Kidney (tissue), 14 donors: ENCODE results near the gene TEAD1. TPM values are rescaled to one million over a fixed set of nuclear protein-coding genes. Genes with fewer than 3 reads are reported as not detected.
A peak's percentile ranks its signal among the peaks of the same experiment; 100 is the strongest.

Experiments
- DNase-seq, 5 donors: peaks; one replicate each; pipeline ENCODE4 v3.0.0-alpha.2; 2013 to 2020
- FAIRE-seq: peaks from 2 replicates; lab custom pipeline; 2012; peaks lifted over from hg19 to GRCh38; lab: Jason Lieb, UNC
- H3K27ac ChIP-seq, 2 donors: one replicate each; pipeline ENCODE4 v1.7.0; 2013; ENCODE audit warnings: low read depth in 2 of 2, low read length in 2 of 2, inconsistent platforms in 1 of 2
- H3K27me3 ChIP-seq: one replicate; pipeline ENCODE4 v1.7.1; 2013; ENCODE audit warnings: low read length, inconsistent platforms; ENCODE audit not compliant: control insufficient read depth, insufficient read depth
- H3K36me3 ChIP-seq, 3 donors: one replicate each; pipeline versions ENCODE4 v1.7.0 to v1.7.1; 2013; ENCODE audit warnings: low read length in 3 of 3, control low read depth in 1 of 3, inconsistent platforms in 1 of 3; ENCODE audit not compliant: insufficient read depth in 3 of 3, control insufficient read depth in 2 of 3
- H3K4me1 ChIP-seq, 3 donors: one replicate each; pipeline versions ENCODE4 v1.7.0 to v1.7.1; 2013; ENCODE audit warnings: low read length in 3 of 3, inconsistent platforms in 1 of 3, low read depth in 1 of 3; ENCODE audit not compliant: control insufficient read depth in 2 of 3, insufficient read depth in 2 of 3
- H3K4me3 ChIP-seq, 3 donors: one replicate each; pipeline versions ENCODE4 v1.7.0 to v1.8.1; 2013; ENCODE audit warnings: low read length in 3 of 3, control low read depth in 1 of 3, inconsistent platforms in 1 of 3
- H3K9ac ChIP-seq, 3 donors: one replicate each; pipeline versions ENCODE4 v1.7.0 to v1.7.1; 2013; ENCODE audit warnings: low read length in 3 of 3, control low read depth in 1 of 3, inconsistent platforms in 1 of 3
- H3K9me3 ChIP-seq, 3 donors: one replicate each; pipeline versions ENCODE4 v1.7.0 to v1.7.1; 2013; ENCODE audit warnings: low read length in 3 of 3, control low read depth in 1 of 3, inconsistent platforms in 1 of 3; ENCODE audit not compliant: control insufficient read depth in 2 of 3, insufficient read depth in 1 of 3
- intact Hi-C: fragments of 100-400 bp; cut with DNase I; formaldehyde crosslinking; loops from one replicate; pipeline ENCODE4 v1.11.1; 2022
- polyA plus RNA-seq: library from polyadenylated mRNA; stranded (reverse); fragments of 350-450 nt; fragmentation: Illumina TruSeq; extraction: RNeasy Lipid Tissue Mini Kit (QIAGEN cat#74804); gene quantifications from one replicate; pipeline ENCODE4 v1.2.3, GENCODE V29; 2014; ENCODE audit warnings: low read depth, low replicate concordance; ENCODE audit not compliant: insufficient read depth
- total RNA-seq: library from RNA; stranded (reverse); fragmentation: NEBNext Ultra II Directional; extraction: Animal tissue kit (Norgen Biotek cat#: 25700); gene quantifications from one replicate; pipeline ENCODE4 v1.2.1, GENCODE V29; 2021
- TF ChIP-seq, protein P1 (sequence below): IDR thresholded peaks from 3 replicates; pipeline ENCODE4 v1.5.1; 2012; ENCODE audit warnings: mild to moderate bottlenecking, moderate library complexity, borderline replicate concordance; ENCODE audit not compliant: insufficient read depth; ENCODE audit errors: extremely low read depth
- donor health status: control.
- donor health status: control.
- donor health status: control.
- donor health status: control.
- donor health status: control.
- donor health status: DM: yes; HTN: yes; CAD: no.
- donor health status: Normal renal cell carcinoma (clear cell type).

The TEAD1 gene
- total and polyA plus RNA-seq, 2 donors from 2014 or later: 7.6 to 77.2 TPM

DNA sequence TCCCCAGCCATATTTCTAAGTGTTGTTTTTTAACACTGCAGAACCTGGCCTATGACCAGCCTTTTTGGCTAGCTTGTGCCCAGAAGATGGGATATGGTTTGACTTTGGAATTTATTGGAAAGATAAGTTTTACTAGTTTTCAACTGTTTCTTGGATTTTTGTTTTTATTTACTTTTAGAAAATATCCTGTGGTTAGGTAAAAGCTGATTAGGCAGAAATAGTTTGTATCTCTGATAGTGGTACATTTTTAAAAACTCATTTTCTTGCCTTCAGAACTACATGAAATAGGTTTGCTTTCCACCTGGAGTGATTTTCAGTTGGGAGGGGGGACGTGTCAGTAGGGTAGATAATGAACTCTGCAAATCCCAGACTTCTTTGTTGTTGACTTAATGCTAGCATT is 243.6 kb downstream of the TEAD1 start:
- H3K27ac ChIP-seq: no peak overlapping the region
- FAIRE-seq: no peak
- no peak overlapping the region for H3K9ac ChIP-seq

DNA sequence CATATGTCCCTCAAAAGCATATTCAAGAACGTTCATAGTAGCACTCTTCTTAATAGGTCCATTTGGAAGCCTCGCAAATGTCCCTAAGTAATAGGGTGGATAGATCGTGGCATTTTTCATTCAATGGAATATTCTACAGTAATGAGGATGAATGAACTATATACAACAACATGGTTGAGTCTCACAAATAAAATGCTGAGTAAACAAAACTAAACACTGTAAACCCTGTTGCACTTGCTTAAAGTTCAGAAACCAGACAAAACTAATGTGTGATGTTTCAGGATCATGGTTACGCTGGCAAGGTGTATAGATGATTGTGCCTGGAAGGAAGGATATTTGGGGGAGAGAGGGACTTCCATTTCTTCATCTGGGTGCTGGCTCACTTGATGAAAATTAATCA is 244.4 kb downstream of the TEAD1 start:
- TF ChIP-seq, protein P1, sequence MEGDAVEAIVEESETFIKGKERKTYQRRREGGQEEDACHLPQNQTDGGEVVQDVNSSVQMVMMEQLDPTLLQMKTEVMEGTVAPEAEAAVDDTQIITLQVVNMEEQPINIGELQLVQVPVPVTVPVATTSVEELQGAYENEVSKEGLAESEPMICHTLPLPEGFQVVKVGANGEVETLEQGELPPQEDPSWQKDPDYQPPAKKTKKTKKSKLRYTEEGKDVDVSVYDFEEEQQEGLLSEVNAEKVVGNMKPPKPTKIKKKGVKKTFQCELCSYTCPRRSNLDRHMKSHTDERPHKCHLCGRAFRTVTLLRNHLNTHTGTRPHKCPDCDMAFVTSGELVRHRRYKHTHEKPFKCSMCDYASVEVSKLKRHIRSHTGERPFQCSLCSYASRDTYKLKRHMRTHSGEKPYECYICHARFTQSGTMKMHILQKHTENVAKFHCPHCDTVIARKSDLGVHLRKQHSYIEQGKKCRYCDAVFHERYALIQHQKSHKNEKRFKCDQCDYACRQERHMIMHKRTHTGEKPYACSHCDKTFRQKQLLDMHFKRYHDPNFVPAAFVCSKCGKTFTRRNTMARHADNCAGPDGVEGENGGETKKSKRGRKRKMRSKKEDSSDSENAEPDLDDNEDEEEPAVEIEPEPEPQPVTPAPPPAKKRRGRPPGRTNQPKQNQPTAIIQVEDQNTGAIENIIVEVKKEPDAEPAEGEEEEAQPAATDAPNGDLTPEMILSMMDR: no peak
- H3K36me3 ChIP-seq: no peaks in the 10 kb centered on the region
- peaks cover 0 to 3% (median 0%) of the 10 kb centered on the region in 3 donors for H3K4me1 ChIP-seq
- no peaks in the 10 kb centered on the region for H3K9me3 ChIP-seq
- intact Hi-C loops: no loop called here
- no peak overlapping the region for H3K27ac ChIP-seq
- FAIRE-seq: no peak
- H3K4me3 ChIP-seq: no peak overlapping the region
- no peaks in the 10 kb centered on the region for H3K27me3 ChIP-seq
- no peak overlapping the region for H3K9ac ChIP-seq
- no peak for DNase-seq

More for the DNA sequence above, 243.6 kb downstream of the TEAD1 start:
- no peaks in the 10 kb centered on the region for H3K9me3 ChIP-seq
- intact Hi-C loops: no loop called here
- no peak for DNase-seq
- no peak overlapping the region for H3K4me3 ChIP-seq
- H3K4me1 ChIP-seq: peaks cover 0 to 3% (median 0%) of the 10 kb centered on the region in 3 donors
- TF ChIP-seq, protein P1: no peak
- H3K27me3 ChIP-seq: no peaks in the 10 kb centered on the region
- H3K36me3 ChIP-seq: no peaks in the 10 kb centered on the region

DNA sequence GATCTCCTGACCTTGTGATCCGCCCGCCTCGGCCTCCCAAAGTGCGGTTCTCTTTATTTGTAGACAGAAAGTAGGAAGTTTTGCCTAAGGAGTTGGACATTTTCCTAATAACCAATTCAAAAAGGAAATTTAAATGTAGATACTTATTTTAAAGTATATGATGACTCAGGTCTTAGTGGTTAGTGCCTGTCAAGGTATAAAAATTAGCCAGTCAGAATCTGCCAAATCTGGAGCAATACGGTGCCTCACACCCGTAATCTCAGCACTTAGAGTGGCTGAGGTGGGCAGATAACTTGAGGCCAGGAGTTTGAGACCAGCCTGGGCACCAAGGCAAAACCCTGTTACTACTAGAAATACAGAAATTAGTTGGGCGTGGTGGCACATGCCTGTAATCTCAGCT is 248.2 kb downstream of the TEAD1 start:
- H3K36me3 ChIP-seq: peaks cover 3 to 8% (median 6%) of the 10 kb centered on the region in 3 donors
- no peaks in the 10 kb centered on the region for H3K27me3 ChIP-seq
- intact Hi-C loops: no loop called here

More for the DNA sequence above, 248.2 kb downstream of the TEAD1 start:
- peaks cover 0 to 3% (median 0%) of the 10 kb centered on the region in 3 donors for H3K4me1 ChIP-seq
- TF ChIP-seq, protein P1: no peak
- FAIRE-seq (no peak), DNase-seq (no peak)
- H3K4me3 ChIP-seq: no peak overlapping the region
- H3K27ac ChIP-seq: peak overlapping the region in 1 of 2 donors; percentile 35
- H3K9ac ChIP-seq: no peak overlapping the region
- H3K9me3 ChIP-seq: no peaks in the 10 kb centered on the region
